ENCODE measurements around the gene PPP6R3.
A peak's percentile ranks its signal among the peaks of the same experiment; 100 is the strongest.
"Not testable (repeated sequence)": the region's sequence is repeated elsewhere in the genome, so short reads cannot be mapped to it uniquely, and the experiment has no call there.

PPP6R3 gene

DNA sequence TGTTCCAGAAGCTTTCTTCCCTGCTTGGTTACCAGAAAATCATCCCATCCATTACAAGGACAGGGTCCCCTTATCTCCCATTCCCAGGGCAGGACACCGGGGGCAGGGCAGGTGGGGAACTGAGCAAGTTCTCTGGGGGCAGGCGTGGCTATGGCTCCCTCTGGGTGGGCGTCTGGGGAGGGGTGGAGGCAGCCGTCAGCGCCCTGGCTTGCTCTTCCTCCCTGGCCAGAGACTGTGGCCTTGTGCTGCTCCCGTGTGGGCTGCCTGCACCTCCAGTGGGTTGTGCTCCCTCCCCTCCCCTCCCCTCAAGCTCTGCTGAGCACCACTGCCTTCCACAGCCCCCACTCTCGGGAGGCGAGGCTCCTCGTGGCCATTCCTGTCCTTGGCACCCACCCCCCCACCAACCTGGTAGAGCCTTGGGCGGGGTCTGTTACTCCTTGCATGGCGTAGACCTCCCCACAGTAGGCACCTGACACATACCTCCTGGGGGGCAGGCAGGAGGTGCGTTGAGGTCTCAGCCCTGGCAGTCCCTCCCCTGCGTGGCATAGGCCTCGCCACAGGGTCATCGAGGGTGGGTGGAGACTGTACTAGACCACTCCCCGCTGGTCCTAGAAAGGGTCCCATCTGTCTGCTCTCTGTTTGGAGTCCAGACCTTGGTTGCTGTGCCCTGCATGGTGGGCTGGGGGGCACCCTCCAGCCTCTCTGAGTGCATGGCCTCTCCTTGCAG is 24.2 kb upstream of the PPP6R3 start:
- DNase-seq = no peak

DNA sequence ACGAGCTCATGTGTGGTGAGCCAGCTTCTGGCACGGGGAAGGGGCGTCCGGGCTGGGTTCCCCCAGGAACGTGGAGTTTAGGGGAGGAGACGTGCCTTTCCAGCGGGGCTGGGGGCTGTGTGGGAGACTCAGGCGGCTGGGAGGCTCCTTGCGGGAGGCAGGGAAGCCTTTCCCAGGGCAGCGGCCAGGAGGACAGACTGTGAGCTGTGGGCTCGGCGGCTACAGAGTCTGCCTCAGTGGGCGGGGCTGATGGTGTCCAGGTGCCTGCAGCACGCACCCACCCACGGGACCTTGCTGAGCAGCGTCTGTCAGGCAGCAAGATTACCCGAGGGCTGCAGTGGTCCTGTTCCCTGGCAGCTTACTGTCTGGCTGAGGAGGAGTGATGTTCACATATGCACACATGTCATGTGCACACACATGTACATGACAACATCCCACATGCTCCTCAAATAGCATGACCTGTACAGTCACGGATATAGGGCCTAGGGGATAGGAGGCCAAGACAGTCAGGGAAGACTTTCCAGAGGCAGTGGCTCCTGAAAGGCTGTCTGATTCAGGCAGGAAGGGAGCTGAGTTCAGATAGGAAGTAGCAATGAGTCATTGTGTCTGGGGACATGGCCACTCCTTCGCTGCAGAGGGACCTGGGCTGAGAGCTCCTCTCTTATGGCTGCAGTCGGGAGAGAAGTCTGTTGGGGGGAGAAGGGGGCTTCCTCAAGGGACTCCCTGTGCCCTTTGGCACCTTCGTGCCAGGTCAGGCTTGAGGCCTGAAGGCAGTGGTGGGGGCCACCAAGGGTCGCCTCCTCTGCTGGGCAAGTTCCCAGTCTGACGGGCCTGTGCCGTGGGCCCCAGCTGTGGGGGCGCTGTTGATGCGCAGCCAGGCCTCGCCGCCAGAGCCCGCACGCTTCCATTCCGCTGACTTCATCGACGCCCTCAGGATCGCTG is 23.3 kb upstream of the PPP6R3 start:
- DNase-seq = no peak

GRCh38 chr11:68437927-68438657 is 22.5 kb upstream of the PPP6R3 start:
- no peak for DNase-seq

DNA sequence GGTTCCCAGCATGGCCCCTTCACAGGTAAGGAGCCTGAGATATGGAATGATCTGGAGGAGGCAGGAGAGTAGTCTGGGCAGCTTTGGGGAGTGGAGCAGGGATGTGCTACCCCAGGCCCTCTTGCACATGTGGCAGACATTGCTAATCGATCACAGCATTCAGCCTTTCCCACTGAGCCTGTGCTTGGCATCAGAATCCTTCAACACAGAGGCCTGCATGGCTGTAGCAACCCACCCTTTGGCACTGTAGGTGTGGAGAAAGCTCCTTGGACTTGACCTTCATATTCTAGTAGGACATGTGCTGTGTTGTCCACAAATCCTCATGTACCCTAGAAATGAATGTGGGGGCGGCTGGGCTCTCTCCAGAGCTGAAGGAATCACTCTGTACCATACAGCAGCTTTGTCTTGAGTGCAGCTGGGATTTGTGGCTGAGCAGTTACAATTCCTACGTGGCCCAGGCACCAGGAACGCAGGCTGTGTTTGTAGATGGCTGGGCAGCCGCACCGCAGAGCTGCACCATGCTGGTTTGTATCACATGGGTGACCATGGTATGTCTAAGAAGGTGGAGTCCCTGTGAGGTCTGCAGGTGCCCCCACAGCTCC is 21.8 kb upstream of the PPP6R3 start:
- DNase-seq = no peak

DNA sequence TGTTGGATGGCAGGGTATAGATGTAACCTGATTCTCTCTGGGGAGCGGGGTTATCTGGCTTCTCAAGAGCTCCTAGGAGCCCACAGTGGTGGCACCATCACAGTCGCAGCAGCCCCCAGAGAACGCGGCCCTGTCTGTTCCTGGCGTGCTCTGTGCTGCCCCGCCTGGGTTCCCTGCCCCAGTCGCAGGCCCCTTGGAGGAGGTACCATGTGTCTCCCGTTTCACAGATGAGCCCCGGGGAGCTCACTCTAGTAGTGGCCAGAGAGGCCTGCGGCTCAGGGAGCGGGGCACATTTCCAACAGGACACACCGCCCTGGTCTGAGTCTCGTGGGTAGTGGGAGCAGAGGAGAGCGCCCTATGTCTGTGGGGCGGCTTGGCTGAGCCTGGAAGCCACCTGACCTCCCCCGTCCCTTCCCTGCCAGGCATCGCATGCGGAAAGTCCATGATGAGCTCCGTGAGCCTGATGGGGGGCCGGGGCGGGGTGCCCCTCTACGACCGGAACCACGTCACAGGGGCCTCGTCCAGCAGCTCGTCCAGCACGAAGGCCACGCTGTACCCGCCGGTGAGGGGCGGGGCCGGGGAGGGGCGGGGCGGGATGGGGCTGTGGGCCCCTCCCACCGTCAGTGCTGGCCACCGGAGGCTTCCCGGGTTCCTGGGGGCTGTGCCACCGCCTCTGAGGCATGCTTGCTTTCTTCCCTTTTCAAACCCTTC is 21.0 kb upstream of the PPP6R3 start:
- DNase-seq = no peak

DNA sequence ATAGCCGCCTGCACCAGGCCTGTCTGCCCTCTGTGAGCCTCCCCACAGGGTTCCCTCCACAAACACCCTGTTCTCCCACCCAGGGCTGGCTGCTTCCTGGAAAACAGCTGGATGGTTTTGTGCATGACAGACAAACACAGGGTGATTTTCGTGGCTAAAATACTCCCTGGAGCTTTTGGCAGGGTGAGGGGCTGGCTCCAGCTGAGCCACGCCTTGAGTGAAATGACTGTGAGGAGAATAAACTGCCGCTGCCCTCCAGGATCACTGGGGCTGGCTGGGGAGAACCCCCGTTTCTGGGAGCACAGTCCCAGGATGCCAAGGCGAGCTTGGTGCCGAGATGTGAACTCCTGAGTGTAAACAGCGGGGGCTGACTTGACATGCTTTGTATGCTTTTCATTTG is 20.3 kb upstream of the PPP6R3 start:
- no peak for DNase-seq

GRCh38 chr11:68441466-68442230 is 18.9 kb upstream of the PPP6R3 start:
- peak; percentile 72 for DNase-seq

GRCh38 chr11:68442433-68442832 is 18.1 kb upstream of the PPP6R3 start:
- no peak for DNase-seq

DNA sequence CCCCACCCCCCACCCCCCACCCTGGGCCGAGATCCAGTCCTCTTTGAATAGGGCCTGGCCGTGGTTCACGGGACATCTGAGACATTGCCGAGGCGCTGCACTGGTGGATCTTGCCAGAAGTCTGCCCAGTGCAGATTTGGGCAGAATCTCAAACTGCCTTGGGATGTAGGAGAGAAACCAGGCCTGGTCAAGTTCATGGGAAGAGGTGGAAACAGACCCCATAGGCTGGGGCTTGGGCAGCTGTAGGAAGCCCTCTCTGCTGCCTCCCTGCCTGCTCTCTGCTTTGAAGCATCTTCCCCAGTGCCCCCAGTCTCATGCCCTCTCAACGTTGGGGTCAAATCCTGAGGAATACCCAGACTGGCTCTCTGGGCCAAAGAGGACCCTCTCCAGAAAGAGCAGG is 16.0 kb upstream of the PPP6R3 start:
- DNase-seq = no peak

DNA sequence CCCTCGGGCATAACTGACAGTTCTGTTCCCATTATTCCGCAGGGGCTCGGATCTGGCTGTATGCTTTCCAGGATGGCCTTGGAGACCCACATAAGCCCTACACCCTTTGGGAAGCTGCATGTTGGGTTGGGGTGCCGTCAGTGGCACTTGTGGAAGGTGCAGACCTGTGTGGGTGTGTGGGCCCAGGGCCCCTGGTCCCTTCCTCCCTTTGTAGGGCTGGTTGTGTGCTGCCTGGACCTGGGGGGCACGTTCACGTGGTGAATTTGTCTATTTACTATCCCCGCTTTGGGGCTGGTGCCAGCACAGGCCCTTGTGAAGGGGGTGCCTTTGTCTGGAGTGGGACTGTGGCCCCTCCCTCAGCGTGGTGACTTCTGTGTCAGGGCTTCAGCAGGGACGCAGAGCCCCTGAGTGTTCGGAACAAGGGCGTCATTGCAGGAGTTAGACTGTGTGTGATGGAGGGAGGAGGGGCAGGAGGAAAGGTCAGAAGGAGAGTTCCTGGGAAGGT is 15.0 kb upstream of the PPP6R3 start:
- DNase-seq = no peak

DNA sequence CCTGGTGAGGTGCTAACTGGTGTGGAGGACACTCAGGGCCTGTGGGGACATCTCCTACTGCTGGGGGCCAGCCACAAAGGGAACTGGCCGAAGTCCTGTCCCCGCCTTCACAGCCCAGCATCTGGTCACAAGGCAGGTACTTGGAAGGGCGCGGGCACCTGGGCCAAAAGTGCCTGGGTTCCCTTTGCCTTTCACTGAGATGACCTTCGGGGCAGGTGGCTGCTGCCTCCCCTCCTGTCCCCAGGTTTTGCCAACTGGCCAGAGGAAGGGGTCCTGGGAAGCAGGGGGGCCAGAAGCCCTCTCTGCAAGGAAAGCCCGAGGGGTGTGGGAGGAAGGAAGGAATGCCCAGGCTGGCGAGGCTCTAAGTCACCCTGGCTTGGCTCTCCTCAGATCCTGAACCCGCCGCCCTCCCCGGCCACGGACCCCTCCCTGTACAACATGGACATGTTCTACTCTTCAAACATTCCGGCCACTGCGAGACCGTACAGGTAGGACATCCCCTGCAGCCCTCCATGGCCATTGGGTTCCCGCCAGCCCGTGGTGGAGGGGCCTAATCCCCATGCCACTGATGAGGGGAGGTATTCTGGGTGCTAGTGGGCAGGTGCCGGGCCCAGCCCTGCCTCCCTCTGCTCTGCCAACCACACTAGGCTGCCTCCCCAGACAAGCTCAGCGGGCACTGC is 14.4 kb upstream of the PPP6R3 start:
- DNase-seq = no peak

DNA sequence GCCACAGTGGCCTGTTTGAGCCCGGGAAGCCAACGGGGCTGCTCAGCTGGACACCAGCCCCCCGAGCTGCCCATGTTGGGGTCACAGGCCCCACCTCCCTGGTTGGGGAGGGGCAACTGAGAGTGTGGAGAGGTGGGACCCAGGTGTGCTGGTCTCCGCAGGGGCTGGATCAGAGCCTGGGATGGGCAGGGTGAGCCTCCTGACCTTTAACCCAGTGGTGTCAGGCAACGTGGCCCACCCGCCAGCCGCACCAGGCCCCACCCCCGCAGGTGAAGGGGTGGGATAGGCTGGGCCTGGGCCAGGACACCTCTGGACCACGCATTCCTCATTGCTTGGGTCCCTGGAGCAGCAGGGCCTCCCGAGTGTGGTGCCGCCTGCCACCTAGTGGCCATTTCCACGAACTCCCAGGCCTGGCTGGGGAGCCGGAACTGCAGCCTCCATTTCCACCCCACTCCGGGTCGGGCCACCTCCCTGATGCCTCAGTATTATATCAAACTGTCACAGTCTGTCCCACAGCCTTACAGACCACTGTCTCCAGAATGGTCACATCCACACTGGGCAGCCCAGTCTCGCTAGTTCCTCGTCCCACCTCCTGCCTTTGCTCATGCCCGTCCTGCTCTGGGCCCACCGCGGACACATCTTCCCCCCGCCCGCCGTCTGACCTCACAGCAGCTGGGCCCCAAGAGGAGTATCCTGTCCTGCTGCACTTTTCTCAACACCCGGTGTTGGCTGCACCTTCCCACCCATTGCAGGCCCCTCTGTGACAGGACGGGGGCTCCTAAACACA is 13.3 kb upstream of the PPP6R3 start:
- no peak for DNase-seq

GRCh38 chr11:68447914-68448313 is 12.6 kb upstream of the PPP6R3 start:
- not testable (repeated sequence) for DNase-seq

GRCh38 chr11:68448604-68449011 is 11.9 kb upstream of the PPP6R3 start:
- DNase-seq = no peak

- no peak for DNase-seq
Observed at GRCh38 chr11:68449951-68450350, 10.6 kb upstream of the PPP6R3 start.

GRCh38 chr11:68450711-68451110 is 9.8 kb upstream of the PPP6R3 start:
- no peak for DNase-seq

DNA sequence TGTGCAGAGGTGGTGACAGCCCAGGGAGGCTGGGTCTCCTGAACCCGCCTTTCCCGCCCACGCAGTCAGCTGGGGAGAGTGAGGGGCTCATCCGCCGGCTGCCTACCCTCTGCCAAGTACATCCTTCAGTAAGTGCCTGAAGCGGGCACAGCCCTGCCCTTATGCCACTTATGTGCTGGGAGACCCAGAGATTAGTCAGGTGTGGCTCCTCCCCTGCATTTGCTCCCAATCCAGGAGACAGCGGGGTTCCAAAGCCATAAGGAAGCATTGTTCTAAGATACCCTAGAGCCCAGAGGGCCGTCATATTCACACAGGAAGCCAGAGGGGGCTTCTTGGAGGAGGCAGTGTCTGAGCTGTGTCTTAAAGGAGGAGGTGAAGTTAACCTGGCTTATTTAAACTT is 5.8 kb upstream of the PPP6R3 start:
- DNase-seq = no peak

GRCh38 chr11:68455485-68455884 is 5.1 kb upstream of the PPP6R3 start:
- DNase-seq = no peak

DNA sequence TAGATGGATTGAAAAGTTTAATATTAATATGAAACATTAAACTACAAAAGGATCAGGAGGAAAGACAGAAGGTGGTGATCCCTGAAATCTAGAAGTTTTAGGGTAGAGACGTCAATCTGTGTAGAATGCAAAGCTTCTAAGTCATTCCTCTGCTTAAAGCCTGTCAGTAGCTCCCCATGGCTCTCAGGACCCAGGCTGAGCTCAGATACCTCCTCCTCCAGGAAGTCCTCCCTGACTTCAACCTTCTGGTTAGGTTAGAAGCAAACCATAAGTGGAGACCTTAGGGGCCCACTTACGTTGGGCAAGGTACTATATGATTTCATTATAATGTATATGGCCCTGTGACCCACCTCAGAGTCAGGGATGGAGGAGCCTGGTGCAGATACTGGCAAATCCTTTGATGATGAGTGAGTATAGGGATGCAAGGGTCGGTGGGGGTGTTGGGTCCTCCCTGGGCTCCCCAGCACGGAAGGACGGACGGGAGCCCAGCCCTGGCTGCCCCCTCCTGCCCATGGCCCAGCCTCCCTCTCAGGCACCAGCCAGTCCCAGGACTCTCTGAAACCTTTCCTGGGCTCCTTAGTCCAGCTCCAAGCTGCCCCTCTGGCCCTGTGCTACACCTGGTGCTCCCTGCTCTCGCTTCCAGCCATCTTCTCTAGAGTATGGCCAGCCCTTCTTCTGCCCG is 3.2 kb upstream of the PPP6R3 start:
- DNase-seq = no peak
